Stimulated activated CD4-positive, alpha-beta T cell treated with anti-CD3 and anti-CD28 coated beads, TNF-alpha, amount 100 ng/mL, for 48 hours (primary cell): ENCODE data around the gene AIRE.

Experiments used
- DNase-seq, 3 donors: peaks; one replicate each; pipeline ENCODE4 v3.0.0-alpha.2; 2020; ENCODE audit warnings: low read depth in 3 of 3

AIRE gene

GRCh38 chr21:44324106-44324853 is 38.6 kb downstream of the AIRE start:
- DNase-seq = no peak

- DNase-seq = no peak
Measured at GRCh38 chr21:44324854-44325107, 39.1 kb downstream of the AIRE start.

GRCh38 chr21:44325386-44326271 is 40.0 kb downstream of the AIRE start:
- no peak for DNase-seq

- DNase-seq = no peak
Measured at GRCh38 chr21:44326272-44326647, 40.6 kb downstream of the AIRE start.

- no peak for DNase-seq
Measured at GRCh38 chr21:44326716-44327602, 41.3 kb downstream of the AIRE start.

GRCh38 chr21:44327603-44327974 is 41.9 kb downstream of the AIRE start:
- DNase-seq = no peak

- DNase-seq = no peak
Measured at GRCh38 chr21:44328242-44328895, 42.7 kb downstream of the AIRE start.

- DNase-seq = no peak
Measured at GRCh38 chr21:44329086-44329889, 43.6 kb downstream of the AIRE start.

GRCh38 chr21:44329971-44330681 is 44.5 kb downstream of the AIRE start:
- DNase-seq = no peak

GRCh38 chr21:44330698-44331097 is 45.0 kb downstream of the AIRE start:
- no peak for DNase-seq

- DNase-seq = no peak
Measured at GRCh38 chr21:44331209-44331608, 45.5 kb downstream of the AIRE start.

GRCh38 chr21:44331650-44332307 is 46.1 kb downstream of the AIRE start:
- no peak for DNase-seq

GRCh38 chr21:44332383-44332782 is 46.7 kb downstream of the AIRE start:
- DNase-seq = no peak

GRCh38 chr21:44332965-44333364 is 47.3 kb downstream of the AIRE start:
- DNase-seq = no peak

- no peak for DNase-seq
Measured at GRCh38 chr21:44333509-44334328, 48.0 kb downstream of the AIRE start.

GRCh38 chr21:44334329-44335030 is 48.8 kb downstream of the AIRE start:
- no peak for DNase-seq

GRCh38 chr21:44335266-44336059 is 49.8 kb downstream of the AIRE start:
- DNase-seq = no peak
